Osteoblast (primary cell): ENCODE data around the gene WDR26. TPM values are rescaled to one million over a fixed set of nuclear protein-coding genes. Genes with fewer than 3 reads are reported as not detected.
"Not testable (repeated sequence)": the region's sequence is repeated elsewhere in the genome, so short reads cannot be mapped to it uniquely, and the experiment has no call there.

ENCODE experiments used
- DNase-seq: peaks from one replicate; pipeline ENCODE4 v3.0.0; 2011; ENCODE audit warnings: low spot score, mixed read lengths; ENCODE audit not compliant: insufficient read length; ENCODE audit errors: missing footprints
- H2AFZ ChIP-seq: 2 replicates; pipeline ENCODE4 v1.6.0; 2011; ENCODE audit warnings: mild to moderate bottlenecking, low read length
- H3K27ac ChIP-seq: 2 replicates; pipeline ENCODE4 v1.5.1; 2011; ENCODE audit warnings: mild to moderate bottlenecking, low read depth, low read length, moderate library complexity
- H3K27me3 ChIP-seq: 2 replicates; pipeline ENCODE4 v1.6.0; 2012; ENCODE audit warnings: mild to moderate bottlenecking, control low read depth, inconsistent platforms, low read length, moderate library complexity; ENCODE audit not compliant: insufficient read depth
- H3K36me3 ChIP-seq: 2 replicates; pipeline ENCODE4 v1.5.1; 2011; ENCODE audit warnings: mild to moderate bottlenecking, low read length, control low read depth, moderate library complexity; ENCODE audit not compliant: insufficient read depth
- H3K4me1 ChIP-seq: 2 replicates; pipeline ENCODE4 v1.5.1; 2011; ENCODE audit warnings: mild to moderate bottlenecking, low read length, control low read depth, moderate library complexity; ENCODE audit not compliant: insufficient read depth
- H3K4me2 ChIP-seq: 2 replicates; pipeline ENCODE4 v1.6.0; 2011; ENCODE audit warnings: mild to moderate bottlenecking, low read length; ENCODE audit not compliant: insufficient read depth
- H3K4me3 ChIP-seq: fragments of 200-600 bp; sonication (generic); 3 replicates; pipeline ENCODE4 v1.5.1; 2012; ENCODE audit warnings: mild to moderate bottlenecking, low read length, inconsistent platforms; ENCODE audit not compliant: insufficient read depth
- H3K79me2 ChIP-seq: 2 replicates; pipeline ENCODE4 v1.6.0; 2012; ENCODE audit warnings: mild to moderate bottlenecking, low read length, control low read depth, inconsistent platforms; ENCODE audit not compliant: insufficient read depth
- H3K9me3 ChIP-seq: 2 replicates; pipeline ENCODE4 v1.5.1; 2011; ENCODE audit warnings: low read depth, low read length, control low read depth
- H4K20me1 ChIP-seq: 2 replicates; pipeline ENCODE4 v1.6.0; 2012; ENCODE audit warnings: mild to moderate bottlenecking, low read length, control low read depth; ENCODE audit not compliant: insufficient read depth
- CTCF ChIP-seq: IDR thresholded peaks from 2 replicates; pipeline ENCODE4 v1.5.1; 2011; ENCODE audit warnings: mild to moderate bottlenecking, low read depth, low read length, moderate library complexity; ENCODE audit errors: extremely low read depth
- total RNA-seq: library from RNA; depleted of rRNA; stranded (reverse); fragments of >200 nt; gene quantifications from 2 replicates; pipeline ENCODE4 v1.2.3, GENCODE V29; 2012

Gene WDR26
- total RNA-seq, 1 donor, result 78.9 TPM

DNA sequence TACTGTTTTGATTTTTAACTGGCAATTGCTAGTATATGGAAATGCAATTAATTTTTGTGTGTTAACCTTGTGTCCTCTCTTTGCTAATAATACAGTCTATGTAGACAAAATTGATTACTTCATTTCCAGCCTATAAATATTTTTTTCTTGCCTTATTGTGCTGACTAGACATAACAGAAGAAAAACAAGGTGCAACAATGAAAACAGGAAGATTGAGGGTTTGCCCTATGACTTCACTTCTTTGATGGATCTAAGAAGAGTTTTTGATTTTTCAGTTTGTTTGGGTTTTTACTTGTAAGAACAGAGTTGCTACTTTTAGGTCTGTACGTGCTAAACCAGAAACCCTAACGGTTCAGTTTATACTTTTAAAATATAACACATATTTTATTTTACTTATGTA, 86.5 kb downstream of the WDR26 start:
- peaks cover 6% of the 10 kb centered on the region for H3K9me3 ChIP-seq
- no peaks in the 10 kb centered on the region for H3K4me1 ChIP-seq
- no peaks in the 10 kb centered on the region for H3K36me3 ChIP-seq
- no peak overlapping the region for H2AFZ ChIP-seq
- no peak for TF ChIP-seq CTCF
- H3K27me3 ChIP-seq, result no peaks in the 10 kb centered on the region
- H3K4me3 ChIP-seq, result no peak overlapping the region
- H3K4me2 ChIP-seq, result no peak overlapping the region
- H3K79me2 ChIP-seq, result no peaks in the 10 kb centered on the region
- no peak for DNase-seq
- no peak overlapping the region for H3K27ac ChIP-seq
- H4K20me1 ChIP-seq, result no peaks in the 10 kb centered on the region

GRCh38 chr1:224343679-224344078, 90.9 kb downstream of the WDR26 start:
- no peak for TF ChIP-seq CTCF
- Histone ChIP-seq H3K4me3 (no peak overlapping the region), H3K4me2 (no peak overlapping the region), H3K27ac (no peak overlapping the region), H3K4me1 (no peaks in the 10 kb centered on the region), H3K9me3 (peaks cover 6% of the 10 kb centered on the region), H3K79me2 (no peaks in the 10 kb centered on the region), H2AFZ (no peak overlapping the region), H3K36me3 (no peaks in the 10 kb centered on the region), H3K27me3 (peaks cover 3% of the 10 kb centered on the region), H4K20me1 (no peaks in the 10 kb centered on the region)
- DNase-seq, result no peak

DNA sequence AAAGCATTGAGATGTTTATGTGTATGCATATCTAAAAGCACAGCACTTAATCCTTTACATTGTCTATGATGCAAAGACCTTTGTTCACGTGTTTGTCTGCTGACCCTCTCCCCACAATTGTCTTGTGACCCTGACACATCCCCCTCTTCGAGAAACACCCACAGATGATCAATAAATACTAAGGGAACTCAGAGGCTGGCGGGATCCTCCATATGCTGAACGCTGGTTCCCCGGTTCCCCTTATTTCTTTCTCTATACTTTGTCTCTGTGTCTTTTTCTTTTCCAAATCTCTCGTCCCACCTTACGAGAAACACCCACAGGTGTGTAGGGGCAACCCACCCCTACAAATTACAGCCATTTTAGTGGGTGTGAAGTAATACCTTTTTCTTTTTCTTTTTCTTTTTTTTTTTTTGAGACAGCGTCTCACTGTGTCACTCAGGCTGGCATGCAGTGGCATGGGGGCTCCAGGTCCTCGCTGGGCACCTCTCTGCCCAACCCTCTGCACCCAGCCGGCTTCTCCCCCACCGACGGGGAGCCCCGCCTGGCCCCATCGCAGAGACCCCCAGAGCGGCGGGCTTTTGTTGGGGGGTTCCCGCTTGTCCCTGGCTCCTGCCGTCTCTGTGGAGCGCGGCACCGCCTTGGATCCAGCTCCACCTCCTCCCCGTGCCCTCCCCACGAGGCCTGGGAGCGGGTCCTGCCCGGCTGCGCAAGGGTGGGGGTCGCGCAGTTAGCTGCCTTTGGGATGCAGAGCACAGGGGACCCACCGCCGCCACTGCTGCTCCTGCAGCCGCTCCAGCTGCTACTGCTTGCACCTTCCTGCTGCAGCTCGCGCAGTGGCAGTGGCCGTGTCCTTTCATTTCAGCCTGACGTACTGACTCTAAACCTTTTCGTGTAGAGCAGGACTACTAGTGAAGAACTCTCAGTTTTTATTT, 93.9 kb downstream of the WDR26 start:
- H3K27me3 ChIP-seq, H3K4me1 ChIP-seq, H3K79me2 ChIP-seq, H3K36me3 ChIP-seq, H4K20me1 ChIP-seq, H3K27ac ChIP-seq, H3K9me3 ChIP-seq: not testable (repeated sequence)
- peak overlapping the region; percentile 82 for H3K4me2 ChIP-seq
- peak; percentile 42 for DNase-seq
- peak overlapping the region; percentile 77 for H3K4me3 ChIP-seq
- H2AFZ ChIP-seq, result peak overlapping the region; percentile 85

- peaks cover 3% of the 10 kb centered on the region for H3K27me3 ChIP-seq
- H3K27ac ChIP-seq, result no peak overlapping the region
- TF ChIP-seq CTCF, result no peak
- no peak for DNase-seq
- H3K79me2 ChIP-seq, result no peaks in the 10 kb centered on the region
- no peak overlapping the region for H2AFZ ChIP-seq
- H4K20me1 ChIP-seq, result no peaks in the 10 kb centered on the region
- H3K36me3 ChIP-seq, result no peaks in the 10 kb centered on the region
- peaks cover 3% of the 10 kb centered on the region for H3K4me1 ChIP-seq
- no peak overlapping the region for H3K4me3 ChIP-seq
- H3K9me3 ChIP-seq, result peaks cover 6% of the 10 kb centered on the region
- no peak overlapping the region for H3K4me2 ChIP-seq
Measured at GRCh38 chr1:224339442-224340033, 95.1 kb downstream of the WDR26 start.
